Measurements from ENCODE around the gene ABCA13. TPM values are rescaled to one million over a fixed set of nuclear protein-coding genes. Genes with fewer than 3 reads are reported as not detected.

The ABCA13 gene
- total RNA-seq, 3 donors from 2014 or later (not counting 1 experiment from before 2014, with no cell fraction given) = 0.05 to 0.09 TPM; not detected in 1

DNA sequence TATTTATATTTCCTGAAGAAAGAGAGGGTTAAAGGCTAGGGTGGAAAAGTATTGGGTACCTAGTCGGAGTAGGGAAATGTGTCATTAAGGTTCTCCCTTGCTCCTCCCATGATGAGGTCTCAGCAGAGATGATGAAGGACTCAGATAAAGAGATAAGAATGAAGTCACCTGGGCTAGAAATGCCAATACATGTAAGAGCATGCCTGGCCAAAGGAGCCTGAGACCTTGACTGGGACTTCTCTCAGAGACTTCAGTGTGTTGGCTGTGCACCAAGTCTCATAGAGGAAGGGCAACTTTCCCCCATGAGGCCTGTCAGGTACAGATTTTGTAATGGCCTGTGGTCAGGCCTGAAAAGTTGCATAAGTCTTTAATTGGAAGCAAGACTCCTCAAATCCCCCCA lies 392.1 kb downstream of the ABCA13 start:
- H3K27ac Mint-ChIP-seq = no peak overlapping the region
- H3K36me3 Mint-ChIP-seq = no peaks in the 10 kb centered on the region
- H3K4me1 Mint-ChIP-seq = no peaks in the 10 kb centered on the region
- H3K27me3 ChIP-seq (ENCODE audit: control insufficient read depth, insufficient read depth, low read length) = no peaks in the 10 kb centered on the region
- intact Hi-C loops (cut with micrococcal nuclease) = no loop called here
- DNase-seq (no peak), ATAC-seq (no peak)
- no peaks in the 10 kb centered on the region for H3K36me3 ChIP-seq (ENCODE audit: control insufficient read depth, insufficient read depth, low read length)
- no peak overlapping the region for H3K4me3 Mint-ChIP-seq
- WGBS (ENCODE audit: insufficient coverage) = 96% methylated on average over 1 of the region's 1 CpG
- no peaks in the 10 kb centered on the region for H3K27me3 Mint-ChIP-seq (ENCODE audit: low read depth in 2 of 2)
- H3K9me3 ChIP-seq (ENCODE audit: control insufficient read depth, insufficient read depth, low read length) = peaks cover 6% of the 10 kb centered on the region
- TF ChIP-seq, protein P1, sequence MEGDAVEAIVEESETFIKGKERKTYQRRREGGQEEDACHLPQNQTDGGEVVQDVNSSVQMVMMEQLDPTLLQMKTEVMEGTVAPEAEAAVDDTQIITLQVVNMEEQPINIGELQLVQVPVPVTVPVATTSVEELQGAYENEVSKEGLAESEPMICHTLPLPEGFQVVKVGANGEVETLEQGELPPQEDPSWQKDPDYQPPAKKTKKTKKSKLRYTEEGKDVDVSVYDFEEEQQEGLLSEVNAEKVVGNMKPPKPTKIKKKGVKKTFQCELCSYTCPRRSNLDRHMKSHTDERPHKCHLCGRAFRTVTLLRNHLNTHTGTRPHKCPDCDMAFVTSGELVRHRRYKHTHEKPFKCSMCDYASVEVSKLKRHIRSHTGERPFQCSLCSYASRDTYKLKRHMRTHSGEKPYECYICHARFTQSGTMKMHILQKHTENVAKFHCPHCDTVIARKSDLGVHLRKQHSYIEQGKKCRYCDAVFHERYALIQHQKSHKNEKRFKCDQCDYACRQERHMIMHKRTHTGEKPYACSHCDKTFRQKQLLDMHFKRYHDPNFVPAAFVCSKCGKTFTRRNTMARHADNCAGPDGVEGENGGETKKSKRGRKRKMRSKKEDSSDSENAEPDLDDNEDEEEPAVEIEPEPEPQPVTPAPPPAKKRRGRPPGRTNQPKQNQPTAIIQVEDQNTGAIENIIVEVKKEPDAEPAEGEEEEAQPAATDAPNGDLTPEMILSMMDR (IDR thresholded peaks at IDR 0.05) = no peak
- no peak overlapping the region for H3K4me3 ChIP-seq (ENCODE audit: low read length)
- no peaks in the 10 kb centered on the region for H3K4me1 ChIP-seq (ENCODE audit: control insufficient read depth, insufficient read depth, low read length)
- no peak overlapping the region for H3K27ac ChIP-seq (ENCODE audit: low read length)
- peaks cover 7 to 14% of the 10 kb centered on the region in 2 donors for H3K9me3 Mint-ChIP-seq

DNA sequence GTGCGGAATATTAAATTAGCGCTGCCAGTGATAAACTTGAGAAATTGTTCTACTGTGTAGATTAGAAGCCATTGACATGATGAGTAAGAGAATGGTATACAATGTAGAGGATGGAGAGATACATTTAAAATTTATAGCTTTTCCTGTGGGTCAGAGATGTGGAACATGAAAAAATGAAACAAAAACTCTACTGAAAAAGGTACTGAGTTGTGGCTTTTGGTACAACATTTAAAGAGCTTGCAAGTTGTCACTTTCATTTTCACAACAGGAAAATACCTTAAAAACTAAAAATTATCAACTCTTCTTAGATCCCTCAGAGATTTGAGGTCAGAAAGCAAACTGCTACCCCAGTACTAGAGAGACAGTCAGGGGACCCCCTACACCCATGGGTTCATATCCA lies 404.3 kb downstream of the ABCA13 start:
- no peak overlapping the region for H3K27ac Mint-ChIP-seq
- Histone ChIP-seq H3K27me3 (ENCODE audit: control insufficient read depth, insufficient read depth, low read length) (no peaks in the 10 kb centered on the region), H3K36me3 (ENCODE audit: control insufficient read depth, insufficient read depth, low read length) (no peaks in the 10 kb centered on the region), H3K4me3 (ENCODE audit: low read length) (no peak overlapping the region), H3K4me1 (ENCODE audit: control insufficient read depth, insufficient read depth, low read length) (no peaks in the 10 kb centered on the region), H3K27ac (ENCODE audit: low read length) (no peak overlapping the region), H3K9me3 (ENCODE audit: control insufficient read depth, insufficient read depth, low read length) (no peaks in the 10 kb centered on the region)
- no peak overlapping the region for H3K4me3 Mint-ChIP-seq
- H3K4me1 Mint-ChIP-seq = no peaks in the 10 kb centered on the region
- no peaks in the 10 kb centered on the region for H3K36me3 Mint-ChIP-seq
- no peak for DNase-seq
- 100% methylated on average over 1 of the region's 2 CpGs for whole genome bisulfite sequencing (ENCODE audit: insufficient coverage)
- no peak for ATAC-seq
- H3K9me3 Mint-ChIP-seq = peaks cover 5 to 6% of the 10 kb centered on the region in 2 donors
- intact Hi-C loops (cut with micrococcal nuclease) = no loop called here
- no peaks in the 10 kb centered on the region for H3K27me3 Mint-ChIP-seq (ENCODE audit: low read depth in 2 of 2)
- TF ChIP-seq, protein P1 (IDR thresholded peaks at IDR 0.05) = no peak

DNA sequence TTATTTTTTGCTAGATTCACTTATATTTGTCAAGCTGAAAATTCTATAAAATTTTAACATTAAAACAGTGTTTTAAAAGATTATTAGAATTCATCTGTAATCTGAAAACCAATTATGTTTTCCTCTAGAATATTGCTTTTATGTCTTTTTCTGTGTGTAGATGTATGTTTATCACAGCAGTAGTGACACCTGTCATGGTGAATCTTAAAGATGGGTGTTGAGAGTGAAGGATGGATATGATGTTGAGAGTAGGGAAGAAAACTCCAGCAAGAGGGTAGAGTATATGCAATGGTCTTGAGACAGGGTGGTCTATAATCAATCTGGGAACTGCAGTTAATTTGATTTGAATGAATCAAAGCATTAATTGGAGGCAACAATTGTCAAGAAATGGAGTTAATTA lies 416.2 kb downstream of the ABCA13 start:
- Histone ChIP-seq H3K4me3 (ENCODE audit: low read length) (no peak overlapping the region), H3K27me3 (ENCODE audit: control insufficient read depth, insufficient read depth, low read length) (no peaks in the 10 kb centered on the region), H3K4me1 (ENCODE audit: control insufficient read depth, insufficient read depth, low read length) (no peaks in the 10 kb centered on the region), H3K36me3 (ENCODE audit: control insufficient read depth, insufficient read depth, low read length) (no peaks in the 10 kb centered on the region), H3K27ac (ENCODE audit: low read length) (no peak overlapping the region), H3K9me3 (ENCODE audit: control insufficient read depth, insufficient read depth, low read length) (no peaks in the 10 kb centered on the region)
- Mint-ChIP-seq H3K9me3 (peaks cover 5 to 9% of the 10 kb centered on the region in 2 donors), H3K27me3 (ENCODE audit: low read depth in 2 of 2) (no peaks in the 10 kb centered on the region), H3K4me3 (no peak overlapping the region), H3K4me1 (no peaks in the 10 kb centered on the region), H3K36me3 (no peaks in the 10 kb centered on the region), H3K27ac (no peak overlapping the region)
- DNase-seq (no peak), ATAC-seq (no peak)
- intact Hi-C loops (cut with micrococcal nuclease) = no loop called here
- TF ChIP-seq, protein P1 (IDR thresholded peaks at IDR 0.05) = no peak

GRCh38 chr7:48594349-48594748 lies 423.1 kb downstream of the ABCA13 start:
- no peak for ATAC-seq
- H3K4me1 Mint-ChIP-seq = no peaks in the 10 kb centered on the region
- no peak overlapping the region for H3K27ac Mint-ChIP-seq
- TF ChIP-seq, protein P1 (IDR thresholded peaks at IDR 0.05) = no peak
- Histone ChIP-seq H3K4me1 (ENCODE audit: control insufficient read depth, insufficient read depth, low read length) (no peaks in the 10 kb centered on the region), H3K27me3 (ENCODE audit: control insufficient read depth, insufficient read depth, low read length) (no peaks in the 10 kb centered on the region), H3K4me3 (ENCODE audit: low read length) (no peak overlapping the region), H3K36me3 (ENCODE audit: control insufficient read depth, insufficient read depth, low read length) (no peaks in the 10 kb centered on the region), H3K9me3 (ENCODE audit: control insufficient read depth, insufficient read depth, low read length) (no peaks in the 10 kb centered on the region), H3K27ac (ENCODE audit: low read length) (no peak overlapping the region)
- H3K9me3 Mint-ChIP-seq = peaks cover 5 to 12% of the 10 kb centered on the region in 2 donors
- H3K27me3 Mint-ChIP-seq (ENCODE audit: low read depth in 2 of 2) = no peaks in the 10 kb centered on the region
- DNase-seq = no peak
- 100% methylated on average over 1 of the region's 2 CpGs for WGBS (ENCODE audit: insufficient coverage)
- intact Hi-C loops (cut with micrococcal nuclease) = no loop called here
- H3K4me3 Mint-ChIP-seq = no peak overlapping the region
- no peaks in the 10 kb centered on the region for H3K36me3 Mint-ChIP-seq

Measured in natural killer cell (primary cell).